OCI-LY3 (cell line): ENCODE measurements around the gene QRICH1.

ENCODE experiments used
- H2AFZ ChIP-seq: fragments of 200-600, 300-600 bp; shearing (Covaris generic); 2 replicates; pipeline ENCODE4 v1.6.0; 2014; ENCODE audit warnings: antibody characterized with exemption, low read depth, low read length
- H3K27ac ChIP-seq: fragments of 200-600, 300-600 bp; sonication (generic); 2 replicates; pipeline ENCODE4 v1.5.1; 2014; ENCODE audit warnings: mild to moderate bottlenecking, low read length, moderate library complexity, mixed read lengths
- H3K27me3 ChIP-seq: fragments of 200-600, 300-600 bp; sonication (generic); 2 replicates; pipeline ENCODE4 v1.6.1; 2014; ENCODE audit warnings: low read depth, low read length, mixed read lengths
- H3K36me3 ChIP-seq: fragments of 200-600, 300-600 bp; sonication (generic); replicated peaks from 2 replicates; pipeline ENCODE3; 2014; ENCODE audit warnings: low read depth, low read length, mixed read lengths
- H3K4me1 ChIP-seq: fragments of 300-600, 200-600 bp; sonication (generic); 2 replicates; pipeline ENCODE4 v1.6.1; 2014; ENCODE audit warnings: low read length, mixed read lengths
- H3K4me2 ChIP-seq: fragments of 200-600, 300-600 bp; sonication (generic); 2 replicates; pipeline ENCODE4 v1.6.1; 2014; ENCODE audit warnings: low read length, mixed read lengths
- H3K4me3 ChIP-seq: fragments of 300-600, 200-600 bp; sonication (generic); 2 replicates; pipeline ENCODE4 v1.5.1; 2014; ENCODE audit warnings: antibody characterized with exemption, mild to moderate bottlenecking, low read length, moderate library complexity
- H3K79me2 ChIP-seq: fragments of 300-600, 200-600 bp; shearing (Covaris generic); 2 replicates; pipeline ENCODE4 v1.6.1; 2014; ENCODE audit warnings: mild to moderate bottlenecking, low read length, mixed read lengths
- H3K9ac ChIP-seq: fragments of 300-600, 200-600 bp; shearing (Covaris generic); 2 replicates; pipeline ENCODE4 v1.6.0; 2014; ENCODE audit warnings: mild to moderate bottlenecking, low read length, moderate library complexity
- H3K9me3 ChIP-seq: fragments of 200-600, 300-600 bp; shearing (Covaris generic); 2 replicates; pipeline ENCODE4 v1.6.1; 2014; ENCODE audit warnings: low read length, mixed read lengths; ENCODE audit not compliant: insufficient read depth
- H4K20me1 ChIP-seq: fragments of 200-600, 300-600 bp; sonication (generic); 2 replicates; pipeline ENCODE4 v1.6.1; 2016; ENCODE audit warnings: low read length, mixed read lengths; ENCODE audit not compliant: insufficient read depth
- EZH2phosphoT487 ChIP-seq: fragments of 200-600 bp; shearing (Covaris generic); IDR thresholded peaks from 2 replicates; pipeline ENCODE4 v1.6.1; 2018; ENCODE audit warnings: antibody characterized with exemption, mixed run types, low read depth
- TF ChIP-seq, protein P1 (sequence below): fragments of 200-600, 300-600 bp; sonication (generic); IDR thresholded peaks from 2 replicates; pipeline ENCODE4 v1.5.1; 2014; ENCODE audit warnings: antibody characterized with exemption, low read length, low read depth

The QRICH1 gene

GRCh38 chr3:49093853-49094767 is at the start of gene QRICH1:
TSS of gene QRICH1 (minus strand) at chr3:49094071. CDS start at chr3:49077017, 17,054 bp downstream.
- peak within 1 kb of the TSS; percentile 68 for H2AFZ ChIP-seq
- H4K20me1 ChIP-seq: peaks cover 15% of the 10 kb centered on the region; the same call in 1 of the 2 replicates
- TF ChIP-seq, protein P1, sequence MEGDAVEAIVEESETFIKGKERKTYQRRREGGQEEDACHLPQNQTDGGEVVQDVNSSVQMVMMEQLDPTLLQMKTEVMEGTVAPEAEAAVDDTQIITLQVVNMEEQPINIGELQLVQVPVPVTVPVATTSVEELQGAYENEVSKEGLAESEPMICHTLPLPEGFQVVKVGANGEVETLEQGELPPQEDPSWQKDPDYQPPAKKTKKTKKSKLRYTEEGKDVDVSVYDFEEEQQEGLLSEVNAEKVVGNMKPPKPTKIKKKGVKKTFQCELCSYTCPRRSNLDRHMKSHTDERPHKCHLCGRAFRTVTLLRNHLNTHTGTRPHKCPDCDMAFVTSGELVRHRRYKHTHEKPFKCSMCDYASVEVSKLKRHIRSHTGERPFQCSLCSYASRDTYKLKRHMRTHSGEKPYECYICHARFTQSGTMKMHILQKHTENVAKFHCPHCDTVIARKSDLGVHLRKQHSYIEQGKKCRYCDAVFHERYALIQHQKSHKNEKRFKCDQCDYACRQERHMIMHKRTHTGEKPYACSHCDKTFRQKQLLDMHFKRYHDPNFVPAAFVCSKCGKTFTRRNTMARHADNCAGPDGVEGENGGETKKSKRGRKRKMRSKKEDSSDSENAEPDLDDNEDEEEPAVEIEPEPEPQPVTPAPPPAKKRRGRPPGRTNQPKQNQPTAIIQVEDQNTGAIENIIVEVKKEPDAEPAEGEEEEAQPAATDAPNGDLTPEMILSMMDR: peak; percentile 52
- no peak for TF ChIP-seq EZH2phosphoT487
- peaks cover 43% of the 10 kb centered on the region for H3K79me2 ChIP-seq
- H3K27ac ChIP-seq: peak within 1 kb of the TSS; percentile 83
- peak within 1 kb of the TSS; percentile 88 for H3K4me2 ChIP-seq
- H3K27me3 ChIP-seq: no peaks in the 10 kb centered on the region
- peak within 1 kb of the TSS; percentile 87 for H3K9ac ChIP-seq
- H3K4me3 ChIP-seq: peak within 1 kb of the TSS; percentile 81
- peaks cover 10% of the 10 kb centered on the region for H3K4me1 ChIP-seq
- H3K36me3 ChIP-seq: peaks cover 28% of the 10 kb centered on the region
- H3K9me3 ChIP-seq: no peaks in the 10 kb centered on the region

- H3K79me2 ChIP-seq: no peaks in the 10 kb centered on the region
- H3K4me3 ChIP-seq: no peak overlapping the region
- H3K9ac ChIP-seq: no peak overlapping the region
- H2AFZ ChIP-seq: no peak overlapping the region
- no peaks in the 10 kb centered on the region for H4K20me1 ChIP-seq
- H3K9me3 ChIP-seq: no peaks in the 10 kb centered on the region
- H3K4me2 ChIP-seq: no peak overlapping the region
- H3K27me3 ChIP-seq: peaks cover 12% of the 10 kb centered on the region
- no peak overlapping the region for H3K27ac ChIP-seq
- no peaks in the 10 kb centered on the region for H3K4me1 ChIP-seq
- TF ChIP-seq, protein P1: no peak
- TF ChIP-seq EZH2phosphoT487: no peak
- no peaks in the 10 kb centered on the region for H3K36me3 ChIP-seq
Observed at GRCh38 chr3:49140080-49140479, 46.2 kb upstream of the QRICH1 start.

- no peaks in the 10 kb centered on the region for H3K36me3 ChIP-seq
- no peak overlapping the region for H3K4me2 ChIP-seq
- TF ChIP-seq, protein P1: no peak
- no peak for TF ChIP-seq EZH2phosphoT487
- no peak overlapping the region for H2AFZ ChIP-seq
- H3K27ac ChIP-seq: no peak overlapping the region
- H3K4me1 ChIP-seq: no peaks in the 10 kb centered on the region
- peaks cover 12% of the 10 kb centered on the region for H3K27me3 ChIP-seq
- H3K4me3 ChIP-seq: no peak overlapping the region
- no peak overlapping the region for H3K9ac ChIP-seq
- no peaks in the 10 kb centered on the region for H4K20me1 ChIP-seq
- no peaks in the 10 kb centered on the region for H3K79me2 ChIP-seq
- H3K9me3 ChIP-seq: no peaks in the 10 kb centered on the region
Observed at GRCh38 chr3:49135499-49135898, 41.6 kb upstream of the QRICH1 start.

DNA sequence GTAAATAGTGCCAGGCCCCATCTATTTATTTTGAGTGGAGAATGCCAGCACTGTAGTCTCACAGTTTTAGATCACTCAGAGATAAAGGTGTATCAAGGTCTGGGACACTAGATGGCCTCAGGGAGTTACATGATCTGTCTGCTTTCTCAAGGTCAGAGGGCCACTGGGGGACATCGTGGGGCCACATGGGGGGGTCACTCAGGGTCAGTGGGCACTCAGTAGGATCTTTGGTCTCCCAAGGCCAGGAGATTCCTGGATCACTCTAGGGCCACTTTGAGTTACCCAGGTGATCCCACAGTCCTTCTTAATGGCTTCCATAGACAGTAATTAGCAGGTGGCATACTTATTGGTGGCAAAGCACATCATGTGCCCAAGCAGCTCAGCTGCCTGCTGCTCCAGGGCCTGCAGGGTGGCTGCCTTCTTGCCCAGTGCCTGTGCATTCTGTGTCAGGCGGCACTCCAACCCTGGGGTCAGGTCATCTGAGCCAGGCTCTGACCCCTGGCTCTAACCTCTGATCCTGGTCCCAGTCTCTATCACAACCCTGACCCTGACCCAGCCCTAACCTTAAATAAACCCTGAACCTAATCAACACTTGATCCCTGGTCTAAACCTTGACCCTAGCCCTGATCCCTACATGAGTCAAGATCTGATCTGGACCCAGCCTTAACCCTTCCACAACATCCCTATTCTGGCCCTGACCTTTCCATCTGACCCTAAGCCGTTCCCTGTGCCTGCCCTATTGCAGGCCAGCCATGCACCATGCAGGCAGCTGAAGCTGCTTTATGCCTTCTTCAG is 40.8 kb upstream of the QRICH1 start:
- no peaks in the 10 kb centered on the region for H4K20me1 ChIP-seq
- H3K9ac ChIP-seq: no peak overlapping the region
- TF ChIP-seq EZH2phosphoT487: no peak
- TF ChIP-seq, protein P1: peak; percentile 25
- H3K36me3 ChIP-seq: no peaks in the 10 kb centered on the region
- no peak overlapping the region for H3K27ac ChIP-seq
- no peak overlapping the region for H3K4me3 ChIP-seq
- no peaks in the 10 kb centered on the region for H3K9me3 ChIP-seq
- H3K79me2 ChIP-seq: no peaks in the 10 kb centered on the region
- H2AFZ ChIP-seq: no peak overlapping the region
- peaks cover 7% of the 10 kb centered on the region for H3K27me3 ChIP-seq
- H3K4me1 ChIP-seq: no peaks in the 10 kb centered on the region
- H3K4me2 ChIP-seq: no peak overlapping the region
